ENCODE data around the gene DGUOK.

The DGUOK gene

DNA sequence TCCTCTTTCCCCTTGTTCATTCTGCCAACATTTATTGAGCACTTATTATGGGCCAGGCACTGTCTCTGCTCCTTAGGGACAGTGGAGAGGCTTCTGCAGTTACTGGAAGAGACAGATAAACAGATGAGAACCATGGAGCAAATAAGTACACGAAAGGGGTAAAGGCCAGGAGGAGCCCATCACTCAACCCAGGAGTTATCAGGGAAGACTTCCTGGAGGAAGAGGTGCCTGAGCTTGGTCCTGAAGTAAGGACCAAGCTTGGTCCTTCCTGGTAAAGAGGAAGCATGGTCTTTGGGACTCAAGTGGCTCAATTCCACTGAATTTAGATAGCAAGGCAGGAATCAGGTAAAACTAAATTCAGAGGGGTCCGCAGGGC, 32.2 kb upstream of the DGUOK start:
- no peak for DNase-seq (ENCODE audit: extremely low spot score)
- POLR2A ChIA-PET, result no interaction called here
- CTCF ChIA-PET, result interaction anchor here (1.1 to 5.0 kb wide), 3 partner anchors 14 to 69 kb away, joined by 3 to 21 read pairs (median 3); no protein-coding TSS in a partner anchor
- TF ChIP-seq, protein P1, sequence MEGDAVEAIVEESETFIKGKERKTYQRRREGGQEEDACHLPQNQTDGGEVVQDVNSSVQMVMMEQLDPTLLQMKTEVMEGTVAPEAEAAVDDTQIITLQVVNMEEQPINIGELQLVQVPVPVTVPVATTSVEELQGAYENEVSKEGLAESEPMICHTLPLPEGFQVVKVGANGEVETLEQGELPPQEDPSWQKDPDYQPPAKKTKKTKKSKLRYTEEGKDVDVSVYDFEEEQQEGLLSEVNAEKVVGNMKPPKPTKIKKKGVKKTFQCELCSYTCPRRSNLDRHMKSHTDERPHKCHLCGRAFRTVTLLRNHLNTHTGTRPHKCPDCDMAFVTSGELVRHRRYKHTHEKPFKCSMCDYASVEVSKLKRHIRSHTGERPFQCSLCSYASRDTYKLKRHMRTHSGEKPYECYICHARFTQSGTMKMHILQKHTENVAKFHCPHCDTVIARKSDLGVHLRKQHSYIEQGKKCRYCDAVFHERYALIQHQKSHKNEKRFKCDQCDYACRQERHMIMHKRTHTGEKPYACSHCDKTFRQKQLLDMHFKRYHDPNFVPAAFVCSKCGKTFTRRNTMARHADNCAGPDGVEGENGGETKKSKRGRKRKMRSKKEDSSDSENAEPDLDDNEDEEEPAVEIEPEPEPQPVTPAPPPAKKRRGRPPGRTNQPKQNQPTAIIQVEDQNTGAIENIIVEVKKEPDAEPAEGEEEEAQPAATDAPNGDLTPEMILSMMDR (IDR thresholded peaks at IDR 0.05; ENCODE audit: control extremely low read depth, extremely low read depth, low read depth, missing control alignments), result no peak

DNA sequence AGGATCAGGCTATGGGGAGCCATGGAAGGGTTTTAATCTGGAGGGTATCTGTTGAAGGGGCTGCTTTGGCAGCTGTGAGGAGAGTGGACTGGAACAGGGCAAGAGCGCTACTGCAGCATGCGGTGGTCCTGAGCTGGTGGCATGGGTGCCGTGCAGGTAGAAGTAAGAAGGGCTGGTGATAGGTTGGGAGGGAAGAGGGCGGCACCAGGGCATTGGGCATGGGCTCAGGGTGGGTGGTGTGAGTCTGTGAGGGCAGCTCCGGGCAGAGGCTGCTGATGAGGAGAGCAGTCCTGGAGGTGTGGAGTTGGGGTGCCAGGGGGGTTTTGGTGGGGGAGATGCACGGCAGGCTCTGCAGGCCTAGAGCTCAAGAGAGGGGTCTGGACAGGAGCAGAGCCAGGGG, 31.8 kb upstream of the DGUOK start:
- TF ChIP-seq, protein P1 (IDR thresholded peaks at IDR 0.05; ENCODE audit: control extremely low read depth, extremely low read depth, low read depth, missing control alignments), result no peak
- no peak for DNase-seq (ENCODE audit: extremely low spot score)
- POLR2A ChIA-PET, result no interaction called here
- CTCF ChIA-PET, result interaction anchor here (5.0 kb wide), 1 partner anchor 13 kb away, joined by 21 read pairs; no protein-coding TSS in a partner anchor

DNA sequence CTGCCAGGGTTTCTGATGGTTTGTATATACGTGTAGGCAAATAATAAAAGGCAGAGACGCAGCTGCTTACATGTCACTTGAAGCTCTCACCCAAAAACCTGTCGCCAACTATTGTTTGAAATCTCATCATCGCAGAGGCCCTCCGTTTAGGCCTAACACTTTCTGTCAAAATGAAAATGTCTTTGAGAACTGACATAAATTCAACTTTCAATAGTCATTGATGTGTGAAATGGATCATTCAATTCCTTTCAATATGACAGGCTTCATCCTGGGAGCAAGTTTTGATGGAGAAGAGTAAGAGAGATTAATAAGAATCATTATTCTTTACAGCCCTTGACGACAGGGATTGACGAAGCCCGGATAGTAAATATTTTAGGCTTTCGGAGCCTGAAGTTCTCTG, 31.2 kb upstream of the DGUOK start:
- ChIA-PET CTCF (interaction anchor here (5.0 kb wide), 1 partner anchor 13 kb away, joined by 21 read pairs; no protein-coding TSS in a partner anchor), POLR2A (no interaction called here)
- DNase-seq (ENCODE audit: extremely low spot score), result no peak
- TF ChIP-seq, protein P1 (IDR thresholded peaks at IDR 0.05; ENCODE audit: control extremely low read depth, extremely low read depth, low read depth, missing control alignments), result no peak

DNA sequence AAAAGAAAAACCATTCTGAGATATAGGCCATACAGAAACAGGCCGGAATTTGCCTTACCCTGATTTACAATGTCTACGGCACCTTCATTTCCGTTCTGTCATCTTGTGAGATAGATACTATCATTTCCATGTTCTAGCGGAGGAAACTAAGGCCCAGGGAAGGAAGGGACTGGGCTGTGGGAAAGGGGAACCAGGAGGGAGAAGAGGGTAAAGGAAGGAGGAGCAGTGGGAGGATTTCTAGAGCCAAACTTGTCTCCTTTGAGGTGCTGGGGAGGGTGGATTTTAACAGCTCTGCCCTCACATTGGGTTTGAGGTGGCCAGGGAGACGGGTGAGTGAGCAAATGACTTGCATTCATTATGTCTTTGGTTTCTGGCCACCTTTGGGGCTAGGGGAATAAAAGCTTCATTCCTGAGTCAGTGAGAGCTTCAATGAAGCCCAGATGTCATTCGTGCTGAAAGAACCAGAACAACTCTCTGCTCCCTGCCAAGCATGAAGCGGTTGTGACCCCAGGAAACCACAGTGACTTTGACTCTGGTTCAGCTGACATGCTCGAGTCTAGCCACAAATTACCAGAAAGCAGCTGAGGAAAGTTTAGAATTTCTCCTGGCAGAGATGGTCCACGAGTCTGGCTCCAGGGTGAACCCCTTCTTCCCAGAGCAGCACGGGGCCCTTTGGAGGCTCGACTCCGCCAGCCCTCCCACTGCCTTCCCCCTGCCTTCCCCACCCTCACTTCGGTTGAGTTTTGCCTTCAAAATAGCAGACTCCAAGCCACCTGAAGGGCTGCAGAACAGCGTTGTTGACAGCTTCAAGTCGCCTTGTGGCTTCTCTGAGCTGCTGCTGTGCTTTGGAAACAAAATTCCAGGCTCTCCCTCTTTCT, 30.1 kb upstream of the DGUOK start:
- DNase-seq (ENCODE audit: extremely low spot score), result no peak
- ChIA-PET POLR2A (no interaction called here), CTCF (interaction anchor here (1.0 to 1.2 kb wide), 5 partner anchors 12 to 438 kb away, joined by 3 to 4 read pairs (median 3); no protein-coding TSS in a partner anchor)
- TF ChIP-seq, protein P1 (IDR thresholded peaks at IDR 0.05; ENCODE audit: control extremely low read depth, extremely low read depth, low read depth, missing control alignments), result no peak

DNA sequence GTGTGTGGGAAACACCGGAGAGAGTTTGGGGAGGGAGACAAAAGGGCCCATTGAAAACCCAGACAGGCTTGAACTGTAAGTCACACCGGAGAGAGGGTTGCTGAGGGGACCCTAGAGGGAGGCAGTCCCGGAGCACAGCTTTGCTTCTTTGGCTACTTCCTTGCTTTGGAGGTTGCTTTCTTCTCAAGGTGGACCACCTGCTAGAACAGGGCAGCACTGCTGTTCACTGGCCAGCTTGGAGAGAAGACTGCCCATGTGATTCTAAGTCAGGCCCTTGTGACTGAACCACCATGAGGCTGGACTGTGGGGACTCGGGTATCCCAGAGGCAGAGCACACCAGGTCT, 29.5 kb upstream of the DGUOK start:
- TF ChIP-seq, protein P1 (IDR thresholded peaks at IDR 0.05; ENCODE audit: control extremely low read depth, extremely low read depth, low read depth, missing control alignments), result no peak
- ChIA-PET CTCF (interaction anchor here (1.0 to 1.2 kb wide), 4 partner anchors 11 to 254 kb away, joined by 3 to 4 read pairs (median 3); no protein-coding TSS in a partner anchor), POLR2A (no interaction called here)
- DNase-seq (ENCODE audit: extremely low spot score), result no peak

DNA sequence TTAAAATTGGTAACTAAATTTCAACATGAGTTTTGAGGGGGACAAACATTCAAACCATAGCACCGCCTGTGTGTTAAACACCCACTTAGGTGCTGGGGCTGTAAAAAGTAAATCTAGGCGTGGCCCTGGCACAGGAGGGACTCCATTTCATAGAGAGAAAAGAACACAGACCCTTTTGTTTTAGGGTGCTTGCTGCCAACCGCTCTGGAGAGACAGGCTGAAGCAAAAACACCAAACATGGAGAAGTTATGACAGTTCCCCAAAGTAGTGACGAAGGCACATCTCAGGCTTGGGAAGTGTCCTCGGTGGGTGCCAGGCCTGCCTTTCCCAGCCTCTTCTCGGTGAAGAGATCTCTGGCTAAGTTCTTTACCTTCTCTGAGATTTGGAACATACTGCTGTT, 28.7 kb upstream of the DGUOK start:
- TF ChIP-seq, protein P1 (IDR thresholded peaks at IDR 0.05; ENCODE audit: control extremely low read depth, extremely low read depth, low read depth, missing control alignments), result no peak
- no peak for DNase-seq (ENCODE audit: extremely low spot score)
- POLR2A ChIA-PET, result no interaction called here
- CTCF ChIA-PET, result interaction anchor here (2.7 kb wide), 1 partner anchor 11 kb away, joined by 17 read pairs; no protein-coding TSS in a partner anchor

All from GM10248 (cell line).